ENCODE measurements around the gene CCDC12.

Gene CCDC12

DNA sequence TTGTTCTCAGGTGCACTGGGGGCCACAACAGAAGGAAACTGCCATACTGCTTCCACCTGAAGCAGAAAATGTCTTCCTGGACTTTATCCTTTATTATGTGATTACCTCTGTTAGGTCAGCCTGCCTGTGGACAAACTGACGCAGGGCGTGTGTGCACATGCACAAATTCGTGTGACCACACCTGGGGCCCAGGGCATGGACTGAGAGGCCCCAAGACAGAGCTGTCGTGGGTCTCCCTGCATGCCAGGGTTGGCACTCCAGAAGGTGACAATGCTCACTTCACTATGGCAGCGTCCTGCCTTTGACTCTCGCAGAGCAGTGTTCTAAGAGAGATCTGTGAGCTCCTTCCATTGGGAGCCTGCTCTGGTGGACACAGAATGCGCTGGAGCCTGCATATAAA is 34.5 kb downstream of the CCDC12 start:
- Histone ChIP-seq H3K9ac (ENCODE audit: low read depth, low read length) (no peak overlapping the region), H3K4me1 (ENCODE audit: control insufficient read depth, insufficient read depth, low read length) (peaks cover 18% of the 10 kb centered on the region), H3K27ac (ENCODE audit: low read depth, low read length) (no peak overlapping the region), H3K36me3 (ENCODE audit: control insufficient read depth, insufficient read depth, low read length) (peaks cover 37% of the 10 kb centered on the region), H3K27me3 (ENCODE audit: control insufficient read depth, insufficient read depth, low read length) (no peaks in the 10 kb centered on the region), H3K9me3 (ENCODE audit: control insufficient read depth, insufficient read depth, low read length) (no peaks in the 10 kb centered on the region), H3K4me3 (ENCODE audit: low read depth, low read length) (no peak overlapping the region)

DNA sequence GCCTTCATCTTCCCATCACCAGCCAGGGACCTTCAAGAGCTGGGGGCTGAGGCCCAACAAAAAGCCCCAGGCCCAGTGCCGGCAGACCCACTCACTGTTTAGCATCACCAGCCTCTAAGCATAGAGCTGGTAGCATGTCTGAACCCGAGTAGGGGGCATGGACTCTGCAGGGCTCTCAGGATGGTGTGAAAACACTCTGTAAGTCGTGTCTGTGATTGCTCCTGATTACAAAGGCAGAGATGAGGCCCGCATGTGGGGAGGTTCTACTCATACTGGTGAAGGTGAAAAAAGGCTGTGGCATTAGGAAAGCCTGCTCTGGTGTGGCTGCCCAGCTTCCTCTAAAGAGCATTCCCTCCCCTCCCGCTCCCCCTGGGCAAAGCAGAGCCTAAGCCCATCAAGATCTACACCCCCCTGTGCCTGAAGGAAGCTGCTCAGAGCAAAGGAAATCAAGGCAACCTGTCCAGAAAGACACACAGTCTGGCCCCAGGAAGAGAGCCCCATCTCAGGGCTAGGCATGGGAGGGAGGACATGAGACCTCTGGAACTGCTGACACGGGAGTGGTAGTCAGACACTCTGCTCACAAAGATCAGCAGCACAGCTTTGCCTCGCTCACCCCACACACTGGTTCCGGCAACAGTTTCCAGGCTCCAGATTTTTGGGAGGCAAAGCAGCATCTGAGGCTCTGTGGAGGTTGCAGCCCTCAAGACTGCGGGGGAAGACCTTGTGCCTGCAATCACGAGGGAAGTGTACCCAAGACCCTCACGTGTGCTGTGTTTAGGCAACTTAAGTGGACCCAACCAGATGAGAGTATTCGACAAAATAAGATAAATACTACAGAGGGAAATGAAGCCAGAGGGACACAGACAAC is 36.7 kb downstream of the CCDC12 start:
- Histone ChIP-seq H3K9me3 (ENCODE audit: control insufficient read depth, insufficient read depth, low read length) (no peaks in the 10 kb centered on the region), H3K4me3 (ENCODE audit: low read depth, low read length) (no peak overlapping the region), H3K4me1 (ENCODE audit: control insufficient read depth, insufficient read depth, low read length) (peaks cover 27% of the 10 kb centered on the region), H3K36me3 (ENCODE audit: control insufficient read depth, insufficient read depth, low read length) (peaks cover 57% of the 10 kb centered on the region), H3K27ac (ENCODE audit: low read depth, low read length) (no peak overlapping the region), H3K27me3 (ENCODE audit: control insufficient read depth, insufficient read depth, low read length) (no peaks in the 10 kb centered on the region), H3K9ac (ENCODE audit: low read depth, low read length) (no peak overlapping the region)

DNA sequence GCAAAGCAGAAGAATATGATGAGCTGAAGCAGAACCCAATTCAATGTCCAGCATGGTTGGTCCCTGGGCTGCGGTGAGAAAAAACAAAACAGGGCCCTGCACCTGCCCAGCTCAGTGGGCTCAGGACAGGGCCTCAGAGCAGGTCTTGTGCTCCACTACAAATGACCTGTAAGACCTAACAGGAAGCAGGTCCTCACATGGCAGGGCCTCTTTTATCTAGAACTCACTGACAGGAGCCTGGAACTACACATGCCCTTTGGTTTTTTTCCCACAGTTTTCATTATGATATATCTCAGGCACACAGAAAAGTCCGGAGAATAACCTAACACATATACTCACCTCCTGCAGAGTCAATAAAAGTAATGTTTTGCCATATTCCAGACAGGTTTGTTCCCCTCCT is 38.4 kb downstream of the CCDC12 start:
- Histone ChIP-seq H3K4me1 (ENCODE audit: control insufficient read depth, insufficient read depth, low read length) (peaks cover 18% of the 10 kb centered on the region), H3K4me3 (ENCODE audit: low read depth, low read length) (no peak overlapping the region), H3K27ac (ENCODE audit: low read depth, low read length) (no peak overlapping the region), H3K27me3 (ENCODE audit: control insufficient read depth, insufficient read depth, low read length) (no peaks in the 10 kb centered on the region), H3K36me3 (ENCODE audit: control insufficient read depth, insufficient read depth, low read length) (peaks cover 60% of the 10 kb centered on the region), H3K9me3 (ENCODE audit: control insufficient read depth, insufficient read depth, low read length) (no peaks in the 10 kb centered on the region), H3K9ac (ENCODE audit: low read depth, low read length) (no peak overlapping the region)

DNA sequence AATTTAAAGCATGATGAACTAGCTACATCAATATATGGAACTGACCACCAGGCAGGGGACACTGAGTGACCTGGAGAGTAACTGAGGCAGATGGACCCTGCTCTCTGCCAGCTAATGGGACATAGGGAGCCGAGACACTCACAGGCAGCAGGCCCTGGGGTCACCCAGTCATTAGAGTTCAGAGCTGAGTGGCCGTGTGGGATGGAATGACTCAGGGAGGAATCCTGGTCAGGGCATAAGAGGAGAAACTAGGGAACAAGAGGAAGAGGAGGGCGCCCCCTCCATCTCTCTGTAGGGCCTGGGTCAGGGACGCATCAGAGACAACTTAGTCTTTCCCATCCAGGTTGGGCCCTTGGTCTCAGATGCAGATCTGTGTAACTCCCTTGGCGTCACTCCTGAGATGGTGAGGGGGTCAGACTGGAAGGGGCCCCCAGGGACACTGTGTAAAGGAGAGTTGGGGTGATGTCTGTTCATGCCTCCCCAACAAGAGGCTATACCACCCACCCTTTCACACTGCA is 39.8 kb downstream of the CCDC12 start:
- H3K27ac ChIP-seq (ENCODE audit: low read depth, low read length), result no peak overlapping the region
- H3K4me1 ChIP-seq (ENCODE audit: control insufficient read depth, insufficient read depth, low read length), result peaks cover 18% of the 10 kb centered on the region
- peaks cover 57% of the 10 kb centered on the region for H3K36me3 ChIP-seq (ENCODE audit: control insufficient read depth, insufficient read depth, low read length)
- H3K4me3 ChIP-seq (ENCODE audit: low read depth, low read length), result no peak overlapping the region
- H3K9me3 ChIP-seq (ENCODE audit: control insufficient read depth, insufficient read depth, low read length), result no peaks in the 10 kb centered on the region
- no peaks in the 10 kb centered on the region for H3K27me3 ChIP-seq (ENCODE audit: control insufficient read depth, insufficient read depth, low read length)
- H3K9ac ChIP-seq (ENCODE audit: low read depth, low read length), result no peak overlapping the region

DNA sequence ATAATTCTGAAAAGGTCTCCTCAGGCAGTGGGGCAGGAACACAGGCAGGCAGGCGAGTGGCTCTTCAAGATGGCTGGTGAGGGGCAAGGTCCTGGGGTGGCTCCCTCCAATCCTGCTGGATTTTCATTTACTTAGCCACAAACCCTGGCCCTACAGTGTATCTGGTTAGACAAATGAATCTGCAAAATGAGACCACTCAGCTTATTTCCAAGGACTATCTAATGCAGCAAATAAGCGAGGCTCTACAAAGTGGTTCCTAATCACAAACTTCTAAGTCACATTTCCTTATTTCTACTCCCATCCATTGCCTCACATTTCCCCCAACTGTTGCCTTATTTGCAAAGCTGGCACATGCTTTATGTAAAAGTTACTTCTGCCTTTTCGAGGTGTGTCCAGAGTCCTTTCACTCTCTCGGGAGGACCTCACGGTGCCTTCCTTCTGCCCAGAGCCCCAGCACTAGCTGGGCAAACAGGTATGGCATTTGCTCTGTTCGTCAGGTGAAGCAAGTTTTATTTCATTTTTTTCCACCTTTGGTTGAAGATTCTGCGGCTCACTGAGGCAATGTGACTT is 40.5 kb downstream of the CCDC12 start:
- no peak overlapping the region for H3K9ac ChIP-seq (ENCODE audit: low read depth, low read length)

DNA sequence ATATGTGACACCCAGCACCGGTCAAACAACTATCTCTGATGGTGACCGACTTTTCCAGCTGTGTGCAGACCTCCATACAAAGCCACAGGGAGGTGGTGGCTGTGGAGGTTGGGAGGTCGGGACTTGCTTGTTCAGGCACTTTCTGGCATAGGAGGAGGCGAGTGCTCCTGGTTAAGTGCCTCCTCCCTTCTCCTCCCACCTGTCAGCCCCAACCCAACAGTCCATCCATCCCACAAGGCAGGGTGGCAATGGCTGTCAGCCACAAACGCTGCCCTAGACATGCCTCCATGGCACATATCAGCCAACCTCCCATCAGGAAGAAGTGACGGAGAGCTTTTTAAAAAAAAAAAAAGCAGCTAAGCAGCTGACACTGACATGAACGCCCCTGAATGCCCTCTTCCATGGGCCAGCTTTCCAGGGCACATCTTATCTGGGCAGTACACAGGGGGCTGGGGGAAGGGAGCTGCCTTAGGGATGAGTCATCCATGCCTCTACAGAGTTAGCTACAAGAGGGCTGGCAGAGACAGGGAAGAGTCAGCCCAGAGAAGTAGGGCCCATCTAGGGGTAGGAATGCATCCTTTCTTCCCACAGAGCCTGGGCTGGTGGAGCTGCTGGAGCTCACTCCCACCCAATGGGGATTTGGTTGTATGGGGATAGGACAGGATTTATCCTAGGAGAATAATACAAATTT is 41.2 kb downstream of the CCDC12 start:
- Histone ChIP-seq H3K27ac (ENCODE audit: low read depth, low read length) (peak overlapping the region; percentile 83), H3K9ac (ENCODE audit: low read depth, low read length) (no peak overlapping the region), H3K36me3 (ENCODE audit: control insufficient read depth, insufficient read depth, low read length) (peaks cover 47% of the 10 kb centered on the region)

More for the DNA sequence above, 40.5 kb downstream of the CCDC12 start:
- Histone ChIP-seq H3K4me3 (ENCODE audit: low read depth, low read length) (no peak overlapping the region), H3K27ac (ENCODE audit: low read depth, low read length) (peak overlapping the region; percentile 83), H3K9me3 (ENCODE audit: control insufficient read depth, insufficient read depth, low read length) (no peaks in the 10 kb centered on the region), H3K4me1 (ENCODE audit: control insufficient read depth, insufficient read depth, low read length) (peaks cover 20% of the 10 kb centered on the region), H3K36me3 (ENCODE audit: control insufficient read depth, insufficient read depth, low read length) (peaks cover 55% of the 10 kb centered on the region), H3K27me3 (ENCODE audit: control insufficient read depth, insufficient read depth, low read length) (no peaks in the 10 kb centered on the region)

DNA sequence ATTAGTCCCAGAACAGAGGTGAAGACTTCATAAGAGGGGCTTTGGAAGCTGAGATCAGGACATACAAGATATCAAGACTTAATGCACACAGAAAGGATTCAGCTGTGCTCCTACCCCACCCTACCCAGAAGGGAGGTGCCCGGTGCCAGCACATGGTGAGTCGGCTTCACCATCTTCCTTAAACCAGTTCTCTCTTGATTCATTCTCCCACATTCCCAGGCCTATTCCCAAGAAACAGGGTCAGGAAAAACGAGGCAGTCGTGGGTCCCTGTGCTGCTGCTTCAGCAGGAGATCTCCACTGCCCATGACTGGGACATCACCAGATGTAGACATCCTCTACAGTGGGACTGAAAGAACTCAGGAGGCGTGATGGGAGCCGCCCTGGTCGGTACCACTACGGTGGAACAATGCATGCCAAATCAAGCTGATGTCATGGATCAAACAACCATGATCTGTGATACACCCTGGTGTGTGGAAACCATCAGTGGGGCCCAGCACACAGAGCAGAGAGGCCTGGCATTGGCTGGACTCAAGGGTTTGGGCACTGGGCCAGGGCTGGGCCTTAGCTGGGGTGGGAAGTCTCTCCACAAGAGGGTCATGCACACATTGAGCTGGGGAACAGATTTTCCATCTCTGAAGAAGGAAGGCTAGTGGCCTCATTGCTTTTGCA is 41.9 kb downstream of the CCDC12 start:
- H3K4me3 ChIP-seq (ENCODE audit: low read depth, low read length), result no peak overlapping the region
- peak overlapping the region; percentile 83 for H3K27ac ChIP-seq (ENCODE audit: low read depth, low read length)
- no peaks in the 10 kb centered on the region for H3K9me3 ChIP-seq (ENCODE audit: control insufficient read depth, insufficient read depth, low read length)
- no peaks in the 10 kb centered on the region for H3K27me3 ChIP-seq (ENCODE audit: control insufficient read depth, insufficient read depth, low read length)
- no peak overlapping the region for H3K9ac ChIP-seq (ENCODE audit: low read depth, low read length)
- peaks cover 20% of the 10 kb centered on the region for H3K4me1 ChIP-seq (ENCODE audit: control insufficient read depth, insufficient read depth, low read length)
- H3K36me3 ChIP-seq (ENCODE audit: control insufficient read depth, insufficient read depth, low read length), result peaks cover 40% of the 10 kb centered on the region

More for the DNA sequence above, 41.2 kb downstream of the CCDC12 start:
- Histone ChIP-seq H3K9me3 (ENCODE audit: control insufficient read depth, insufficient read depth, low read length) (no peaks in the 10 kb centered on the region), H3K27me3 (ENCODE audit: control insufficient read depth, insufficient read depth, low read length) (no peaks in the 10 kb centered on the region), H3K4me3 (ENCODE audit: low read depth, low read length) (no peak overlapping the region), H3K4me1 (ENCODE audit: control insufficient read depth, insufficient read depth, low read length) (peaks cover 20% of the 10 kb centered on the region)

DNA sequence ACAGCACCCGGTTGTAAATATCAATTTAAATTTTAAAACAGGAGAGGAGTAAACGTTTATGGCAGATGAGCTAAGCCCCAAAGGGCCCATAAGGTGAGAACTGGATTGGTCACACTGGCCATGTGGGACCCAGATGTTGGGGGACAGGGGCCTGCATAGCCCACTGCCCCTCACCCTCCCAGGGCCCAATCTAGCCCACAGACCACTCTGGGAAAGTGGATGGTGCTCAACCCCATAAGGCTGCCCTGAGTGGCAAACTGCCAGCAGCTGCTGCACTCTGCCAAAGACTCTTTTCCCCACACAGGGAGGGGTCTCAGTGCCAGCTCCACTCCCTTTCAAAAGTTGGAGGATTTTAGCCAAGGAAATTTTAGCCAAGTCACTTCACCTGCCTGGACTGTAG is 42.5 kb downstream of the CCDC12 start:
- H3K27me3 ChIP-seq (ENCODE audit: control insufficient read depth, insufficient read depth, low read length), result no peaks in the 10 kb centered on the region
- H3K9me3 ChIP-seq (ENCODE audit: control insufficient read depth, insufficient read depth, low read length), result no peaks in the 10 kb centered on the region
- no peak overlapping the region for H3K4me3 ChIP-seq (ENCODE audit: low read depth, low read length)
- no peak overlapping the region for H3K27ac ChIP-seq (ENCODE audit: low read depth, low read length)
- peaks cover 38% of the 10 kb centered on the region for H3K36me3 ChIP-seq (ENCODE audit: control insufficient read depth, insufficient read depth, low read length)
- no peak overlapping the region for H3K9ac ChIP-seq (ENCODE audit: low read depth, low read length)
- H3K4me1 ChIP-seq (ENCODE audit: control insufficient read depth, insufficient read depth, low read length), result peaks cover 20% of the 10 kb centered on the region

DNA sequence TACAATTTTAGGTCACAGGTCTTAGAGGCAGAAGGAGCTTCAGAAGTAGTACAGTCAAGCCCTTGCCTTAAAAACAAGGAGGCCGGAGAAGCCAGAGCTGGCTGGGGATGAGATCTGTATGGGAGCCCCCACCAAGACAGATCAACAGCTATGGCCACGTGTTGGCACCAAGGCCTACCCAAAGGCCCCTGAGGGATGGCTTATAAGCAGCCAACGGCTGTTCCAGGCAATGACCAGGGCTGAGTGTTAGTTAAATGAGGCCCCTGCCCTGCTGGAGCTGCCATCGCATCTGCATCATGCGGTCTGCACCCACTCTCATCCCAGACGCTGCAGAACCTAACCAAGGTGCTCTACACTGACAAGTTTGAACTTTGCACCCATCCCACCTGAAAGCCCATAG is 43.3 kb downstream of the CCDC12 start:
- Histone ChIP-seq H3K4me3 (ENCODE audit: low read depth, low read length) (no peak overlapping the region), H3K36me3 (ENCODE audit: control insufficient read depth, insufficient read depth, low read length) (peaks cover 33% of the 10 kb centered on the region), H3K27ac (ENCODE audit: low read depth, low read length) (no peak overlapping the region), H3K9me3 (ENCODE audit: control insufficient read depth, insufficient read depth, low read length) (no peaks in the 10 kb centered on the region), H3K9ac (ENCODE audit: low read depth, low read length) (no peak overlapping the region), H3K4me1 (ENCODE audit: control insufficient read depth, insufficient read depth, low read length) (peaks cover 20% of the 10 kb centered on the region), H3K27me3 (ENCODE audit: control insufficient read depth, insufficient read depth, low read length) (no peaks in the 10 kb centered on the region)

DNA sequence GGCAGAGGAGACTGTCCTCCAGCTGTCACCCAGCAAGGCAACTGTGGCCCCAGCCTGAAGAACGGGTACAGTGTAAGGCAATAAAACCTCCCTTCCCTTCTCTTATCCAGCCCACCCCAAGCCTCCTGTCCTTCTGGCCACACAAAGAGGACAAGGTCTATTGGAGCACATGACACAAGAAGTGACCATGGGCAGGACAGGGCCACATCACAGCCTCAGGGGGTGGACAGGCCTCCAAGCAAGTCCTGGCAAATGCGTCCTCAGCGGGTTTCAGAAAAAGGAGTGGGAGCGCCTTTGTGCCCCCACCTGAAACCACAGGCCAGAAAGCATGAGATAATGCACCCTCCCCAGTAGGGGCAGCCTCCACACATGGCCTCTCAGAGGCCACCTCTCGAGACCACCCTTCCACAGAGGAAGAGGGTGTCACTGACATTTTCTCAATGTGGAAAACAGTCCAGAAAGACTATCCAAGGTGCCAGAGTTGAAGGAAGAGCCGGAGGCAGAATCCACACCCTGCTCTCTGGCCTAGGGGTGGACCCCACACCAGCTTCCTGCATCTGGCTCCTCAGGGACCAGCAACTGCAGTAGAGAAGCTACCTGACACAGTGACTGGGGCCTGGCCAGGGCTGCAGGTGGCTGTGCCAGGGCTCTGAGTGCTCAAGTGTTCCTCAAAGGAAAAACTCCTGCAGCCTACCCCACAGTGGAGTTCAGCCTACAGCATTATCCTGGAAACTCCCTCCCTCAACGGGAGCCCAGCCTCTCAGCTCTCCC is 43.9 kb downstream of the CCDC12 start:
- Histone ChIP-seq H3K4me3 (ENCODE audit: low read depth, low read length) (no peak overlapping the region), H3K9me3 (ENCODE audit: control insufficient read depth, insufficient read depth, low read length) (no peaks in the 10 kb centered on the region), H3K36me3 (ENCODE audit: control insufficient read depth, insufficient read depth, low read length) (peaks cover 33% of the 10 kb centered on the region), H3K27me3 (ENCODE audit: control insufficient read depth, insufficient read depth, low read length) (no peaks in the 10 kb centered on the region), H3K4me1 (ENCODE audit: control insufficient read depth, insufficient read depth, low read length) (peaks cover 20% of the 10 kb centered on the region), H3K27ac (ENCODE audit: low read depth, low read length) (no peak overlapping the region), H3K9ac (ENCODE audit: low read depth, low read length) (no peak overlapping the region)

Data from HUES48 (cell line).